ENCODE results near the gene ASTN2. TPM values are rescaled to one million over a fixed set of nuclear protein-coding genes. Genes with fewer than 3 reads are reported as not detected.

ASTN2 gene
- total and polyA plus RNA-seq, 4 donors = 0.57 to 2.9 (median 1.4) TPM

DNA sequence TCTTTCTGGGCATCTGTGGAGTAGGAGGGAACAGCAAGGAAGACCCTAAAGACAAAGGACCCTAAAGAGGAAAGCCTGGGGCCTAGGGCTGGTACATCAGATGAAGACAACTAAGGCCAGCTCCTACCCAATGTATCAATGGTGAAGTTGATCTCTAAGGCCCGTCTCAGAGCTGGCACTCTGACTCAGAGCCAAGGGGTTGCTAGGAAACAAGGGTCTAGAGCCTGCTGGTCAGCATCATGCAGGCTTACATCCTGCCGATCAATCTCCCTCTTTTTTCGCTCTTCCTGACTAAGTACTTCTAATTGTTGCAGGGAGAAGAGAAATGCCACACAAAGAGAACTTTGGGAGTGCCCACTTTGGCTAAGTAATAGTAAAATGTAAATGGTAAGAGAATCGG lies 701.6 kb downstream of the ASTN2 start:
- WGBS = 77% methylated on average over 4 of the region's 4 CpGs
- no peaks in the 10 kb centered on the region for H3K4me1 ChIP-seq (ENCODE audit: control insufficient read depth in 4 of 4, insufficient read depth in 4 of 4, low read length in 3 of 4)
- TF ChIP-seq, protein P1, sequence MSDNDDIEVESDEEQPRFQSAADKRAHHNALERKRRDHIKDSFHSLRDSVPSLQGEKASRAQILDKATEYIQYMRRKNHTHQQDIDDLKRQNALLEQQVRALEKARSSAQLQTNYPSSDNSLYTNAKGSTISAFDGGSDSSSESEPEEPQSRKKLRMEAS (IDR thresholded peaks at IDR 0.05) = no peak
- TF ChIP-seq, protein P2, sequence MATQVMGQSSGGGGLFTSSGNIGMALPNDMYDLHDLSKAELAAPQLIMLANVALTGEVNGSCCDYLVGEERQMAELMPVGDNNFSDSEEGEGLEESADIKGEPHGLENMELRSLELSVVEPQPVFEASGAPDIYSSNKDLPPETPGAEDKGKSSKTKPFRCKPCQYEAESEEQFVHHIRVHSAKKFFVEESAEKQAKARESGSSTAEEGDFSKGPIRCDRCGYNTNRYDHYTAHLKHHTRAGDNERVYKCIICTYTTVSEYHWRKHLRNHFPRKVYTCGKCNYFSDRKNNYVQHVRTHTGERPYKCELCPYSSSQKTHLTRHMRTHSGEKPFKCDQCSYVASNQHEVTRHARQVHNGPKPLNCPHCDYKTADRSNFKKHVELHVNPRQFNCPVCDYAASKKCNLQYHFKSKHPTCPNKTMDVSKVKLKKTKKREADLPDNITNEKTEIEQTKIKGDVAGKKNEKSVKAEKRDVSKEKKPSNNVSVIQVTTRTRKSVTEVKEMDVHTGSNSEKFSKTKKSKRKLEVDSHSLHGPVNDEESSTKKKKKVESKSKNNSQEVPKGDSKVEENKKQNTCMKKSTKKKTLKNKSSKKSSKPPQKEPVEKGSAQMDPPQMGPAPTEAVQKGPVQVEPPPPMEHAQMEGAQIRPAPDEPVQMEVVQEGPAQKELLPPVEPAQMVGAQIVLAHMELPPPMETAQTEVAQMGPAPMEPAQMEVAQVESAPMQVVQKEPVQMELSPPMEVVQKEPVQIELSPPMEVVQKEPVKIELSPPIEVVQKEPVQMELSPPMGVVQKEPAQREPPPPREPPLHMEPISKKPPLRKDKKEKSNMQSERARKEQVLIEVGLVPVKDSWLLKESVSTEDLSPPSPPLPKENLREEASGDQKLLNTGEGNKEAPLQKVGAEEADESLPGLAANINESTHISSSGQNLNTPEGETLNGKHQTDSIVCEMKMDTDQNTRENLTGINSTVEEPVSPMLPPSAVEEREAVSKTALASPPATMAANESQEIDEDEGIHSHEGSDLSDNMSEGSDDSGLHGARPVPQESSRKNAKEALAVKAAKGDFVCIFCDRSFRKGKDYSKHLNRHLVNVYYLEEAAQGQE (IDR thresholded peaks at IDR 0.05) = no peak
- TF ChIP-seq TAF1 (conservative IDR thresholded peaks at IDR 0.05) (no peak), YY1 (IDR thresholded peaks at IDR 0.05) (no peak), FOXA1 (IDR thresholded peaks at IDR 0.05) (no peak), GABPA (IDR thresholded peaks at IDR 0.05 in 1 of 2, conservative IDR thresholded peaks at IDR 0.05 in 1 of 2) (no peak), FOXA2 (IDR thresholded peaks at IDR 0.05) (no peak), SP1 (IDR thresholded peaks at IDR 0.05) (no peak), RXRA (IDR thresholded peaks at IDR 0.05) (no peak), EGR1 (IDR thresholded peaks at IDR 0.05; ENCODE audit: low read depth in 2 of 2) (no peak), RAD21 (IDR thresholded peaks at IDR 0.05) (no peak), HNF4G (IDR thresholded peaks at IDR 0.05) (no peak), JUND (IDR thresholded peaks at IDR 0.05) (no peak), NR2F2 (IDR thresholded peaks at IDR 0.05) (no peak), HNF4A (conservative IDR thresholded peaks at IDR 0.05) (no peak)
- TF ChIP-seq, protein P3, sequence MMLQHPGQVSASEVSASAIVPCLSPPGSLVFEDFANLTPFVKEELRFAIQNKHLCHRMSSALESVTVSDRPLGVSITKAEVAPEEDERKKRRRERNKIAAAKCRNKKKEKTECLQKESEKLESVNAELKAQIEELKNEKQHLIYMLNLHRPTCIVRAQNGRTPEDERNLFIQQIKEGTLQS (IDR thresholded peaks at IDR 0.05) = no peak
- TF ChIP-seq, protein P4, sequence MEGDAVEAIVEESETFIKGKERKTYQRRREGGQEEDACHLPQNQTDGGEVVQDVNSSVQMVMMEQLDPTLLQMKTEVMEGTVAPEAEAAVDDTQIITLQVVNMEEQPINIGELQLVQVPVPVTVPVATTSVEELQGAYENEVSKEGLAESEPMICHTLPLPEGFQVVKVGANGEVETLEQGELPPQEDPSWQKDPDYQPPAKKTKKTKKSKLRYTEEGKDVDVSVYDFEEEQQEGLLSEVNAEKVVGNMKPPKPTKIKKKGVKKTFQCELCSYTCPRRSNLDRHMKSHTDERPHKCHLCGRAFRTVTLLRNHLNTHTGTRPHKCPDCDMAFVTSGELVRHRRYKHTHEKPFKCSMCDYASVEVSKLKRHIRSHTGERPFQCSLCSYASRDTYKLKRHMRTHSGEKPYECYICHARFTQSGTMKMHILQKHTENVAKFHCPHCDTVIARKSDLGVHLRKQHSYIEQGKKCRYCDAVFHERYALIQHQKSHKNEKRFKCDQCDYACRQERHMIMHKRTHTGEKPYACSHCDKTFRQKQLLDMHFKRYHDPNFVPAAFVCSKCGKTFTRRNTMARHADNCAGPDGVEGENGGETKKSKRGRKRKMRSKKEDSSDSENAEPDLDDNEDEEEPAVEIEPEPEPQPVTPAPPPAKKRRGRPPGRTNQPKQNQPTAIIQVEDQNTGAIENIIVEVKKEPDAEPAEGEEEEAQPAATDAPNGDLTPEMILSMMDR (IDR thresholded peaks at IDR 0.05; ENCODE audit: low read depth, low read length, missing input control) = no peak
- TF ChIP-seq, protein P5, sequence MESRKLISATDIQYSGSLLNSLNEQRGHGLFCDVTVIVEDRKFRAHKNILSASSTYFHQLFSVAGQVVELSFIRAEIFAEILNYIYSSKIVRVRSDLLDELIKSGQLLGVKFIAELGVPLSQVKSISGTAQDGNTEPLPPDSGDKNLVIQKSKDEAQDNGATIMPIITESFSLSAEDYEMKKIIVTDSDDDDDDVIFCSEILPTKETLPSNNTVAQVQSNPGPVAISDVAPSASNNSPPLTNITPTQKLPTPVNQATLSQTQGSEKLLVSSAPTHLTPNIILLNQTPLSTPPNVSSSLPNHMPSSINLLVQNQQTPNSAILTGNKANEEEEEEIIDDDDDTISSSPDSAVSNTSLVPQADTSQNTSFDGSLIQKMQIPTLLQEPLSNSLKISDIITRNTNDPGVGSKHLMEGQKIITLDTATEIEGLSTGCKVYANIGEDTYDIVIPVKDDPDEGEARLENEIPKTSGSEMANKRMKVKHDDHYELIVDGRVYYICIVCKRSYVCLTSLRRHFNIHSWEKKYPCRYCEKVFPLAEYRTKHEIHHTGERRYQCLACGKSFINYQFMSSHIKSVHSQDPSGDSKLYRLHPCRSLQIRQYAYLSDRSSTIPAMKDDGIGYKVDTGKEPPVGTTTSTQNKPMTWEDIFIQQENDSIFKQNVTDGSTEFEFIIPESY (IDR thresholded peaks at IDR 0.05) = no peak
- no peak overlapping the region for H3K27ac ChIP-seq (ENCODE audit: low read depth in 1 of 2, low read length in 2 of 2)
- no peaks in the 10 kb centered on the region for H3K9me3 ChIP-seq (ENCODE audit: control insufficient read depth in 4 of 4, low read length in 3 of 4)
- H3K9ac ChIP-seq (ENCODE audit: low read depth in 1 of 2, low read length in 2 of 2) = no peak overlapping the region
- no peaks in the 10 kb centered on the region for H3K36me3 ChIP-seq (ENCODE audit: control insufficient read depth in 4 of 4, insufficient read depth in 3 of 4, low read depth in 1 of 4, low read length in 3 of 4)
- no peak overlapping the region for H3K4me3 ChIP-seq (ENCODE audit: low read depth in 1 of 3, low read length in 3 of 3)
- no peaks in the 10 kb centered on the region for H3K27me3 ChIP-seq (ENCODE audit: control insufficient read depth in 4 of 4, insufficient read depth in 4 of 4, low read length in 3 of 4)
- DNase-seq (ENCODE audit: low spot score) = no peak

All from liver (tissue), 9 donors.